B cell (primary cell): ENCODE measurements around the gene RFT1. TPM values are rescaled to one million over a fixed set of nuclear protein-coding genes. Genes with fewer than 3 reads are reported as not detected.

Experiments
- ATAC-seq: fragments of 200-7000 bp; cut with Tn5 transposase; one replicate; pipeline ENCODE4 v1.10.0; 2021; ENCODE audit warnings: low read depth, mild to moderate bottlenecking, moderate number of reproducible peaks, moderate library complexity
- CTCF ChIA-PET: fragments of 350-600 bp; sonication (Branson Sonifier 250); formaldehyde crosslinking; loops from one replicate; lab custom pipeline; 2021; ENCODE audit warnings: antibody characterized with exemption, inconsistent platforms; lab: Charles Lee
- POLR2A ChIA-PET: fragments of 350-600 bp; sonication (Branson Sonifier 250); formaldehyde crosslinking; loops from one replicate; lab custom pipeline; 2021; ENCODE audit warnings: antibody characterized with exemption; lab: Charles Lee
- DNase-seq: peaks from one replicate; pipeline ENCODE4 v3.0.0; 2013
- H2AFZ ChIP-seq: 2 replicates; pipeline ENCODE4 v1.6.1; 2012; ENCODE audit warnings: mild to moderate bottlenecking, low read depth, low read length; ENCODE audit not compliant: insufficient read depth, poor library complexity, severe bottlenecking
- H3K27ac ChIP-seq, 2 donors: 1 replicate in 1 of 2; 2 replicates in 1 of 2; pipeline ENCODE4 v1.5.1; 2012 to 2013; ENCODE audit warnings: low read length in 2 of 2, mild to moderate bottlenecking in 2 of 2, moderate library complexity in 1 of 2
- H3K27me3 ChIP-seq, 4 experiments: fragments of 200-600 bp in 1 of 4; sonication (generic) in 1 of 4; replicated peaks in 1 of 4; 1 replicate in 2 of 4; 2 replicates in 2 of 4; pipeline versions ENCODE4 v1.6.1 to v1.7.0; 2013 to 2016; ENCODE audit warnings: low read length in 3 of 4, mild to moderate bottlenecking in 2 of 4, mixed read lengths in 1 of 4, moderate library complexity in 1 of 4; ENCODE audit not compliant: insufficient read depth in 4 of 4, control insufficient read depth in 3 of 4; ENCODE audit errors: control extremely low read depth in 1 of 4
- H3K36me3 ChIP-seq, 2 experiments: replicated peaks in 1 of 2; 1 replicate in 1 of 2; 2 replicates in 1 of 2; pipeline versions ENCODE4 v1.6.1 to v1.7.1; 2013; ENCODE audit warnings: low read length in 1 of 2; ENCODE audit not compliant: insufficient read depth in 2 of 2, control insufficient read depth in 1 of 2; ENCODE audit errors: control extremely low read depth in 1 of 2, extremely low read depth in 1 of 2
- H3K4me1 ChIP-seq, 2 donors: fragments of 200-600 bp in 1 of 2; sonication (generic) in 1 of 2; 1 replicate in 1 of 2; 2 replicates in 1 of 2; pipeline versions ENCODE4 v1.5.1 to v1.6.1; 2013 to 2017; ENCODE audit warnings: low read length in 2 of 2; ENCODE audit not compliant: control insufficient read depth in 2 of 2, insufficient read depth in 2 of 2
- H3K4me2 ChIP-seq: replicated peaks from 2 replicates; pipeline ENCODE3; 2012; ENCODE audit warnings: mild to moderate bottlenecking, low read depth, low read length; ENCODE audit not compliant: poor library complexity, severe bottlenecking
- H3K4me3 ChIP-seq, 5 experiments: fragments of 200-600 bp in 1 of 5; sonication (generic) in 1 of 5; 1 replicate in 3 of 5; 2 replicates in 2 of 5; pipeline versions ENCODE4 v1.5.1 to v1.7.0; 2011 to 2016; ENCODE audit warnings: low read length in 4 of 5, mild to moderate bottlenecking in 4 of 5, low read depth in 2 of 5, control low read depth in 1 of 5, moderate library complexity in 1 of 5; ENCODE audit not compliant: insufficient read depth in 1 of 5; ENCODE audit errors: control extremely low read depth in 1 of 5, extremely low read depth in 1 of 5
- H3K79me2 ChIP-seq: fragments of 200-600 bp; sonication (generic); one replicate; pipeline ENCODE4 v1.6.0; 2016; ENCODE audit warnings: low read length; ENCODE audit not compliant: control insufficient read depth, insufficient read depth
- H3K9ac ChIP-seq: fragments of 200-600 bp; sonication (generic); 2 replicates; pipeline ENCODE4 v1.6.1; 2017; ENCODE audit warnings: mild to moderate bottlenecking, low read length, moderate library complexity
- H3K9me3 ChIP-seq, 3 donors: one replicate each; pipeline versions ENCODE4 v1.6.1 to v1.7.1; 2013; ENCODE audit warnings: low read length in 2 of 3; ENCODE audit not compliant: control insufficient read depth in 2 of 3, insufficient read depth in 1 of 3; ENCODE audit errors: control extremely low read depth in 1 of 3
- H4K20me1 ChIP-seq: 2 replicates; pipeline ENCODE4 v1.6.0; 2012; ENCODE audit warnings: mild to moderate bottlenecking, low read length; ENCODE audit not compliant: insufficient read depth, control insufficient read depth, poor library complexity, severe bottlenecking
- H3K27ac Mint-ChIP-seq: one replicate; pipeline ENCODE4 v1.8.0; 2021; ENCODE audit warnings: mixed read lengths
- H3K27me3 Mint-ChIP-seq: one replicate; pipeline ENCODE4 v1.8.0; 2021; ENCODE audit warnings: mixed read lengths
- H3K4me1 Mint-ChIP-seq: one replicate; pipeline ENCODE4 v1.8.0; 2021; ENCODE audit warnings: mixed read lengths
- H3K4me3 Mint-ChIP-seq: one replicate; pipeline ENCODE4 v1.8.0; 2021; ENCODE audit warnings: mixed read lengths
- H3K9me3 Mint-ChIP-seq: one replicate; pipeline ENCODE4 v1.8.0; 2022; ENCODE audit warnings: mixed read lengths; ENCODE audit not compliant: insufficient read depth
- CTCF ChIP-seq: fragments of 200-600 bp; IDR thresholded peaks from one replicate; pipeline ENCODE4 v1.8.0; 2022; ENCODE audit warnings: antibody characterized with exemption, mild to moderate bottlenecking
- EZH2 ChIP-seq: IDR thresholded peaks from 2 replicates; pipeline ENCODE4 v1.6.1; 2012; ENCODE audit warnings: borderline replicate concordance, low read depth, mild to moderate bottlenecking, moderate library complexity, low read length; ENCODE audit not compliant: insufficient read depth, poor library complexity, severe bottlenecking
- WGBS: methylation state at CpG from one replicate; pipeline ENCODE4 v1.1.5; 2013; ENCODE audit warnings: missing lambda C conversion rate; ENCODE audit not compliant: insufficient coverage; 5-methylcytosine and 5-hydroxymethylcytosine counted together
- intact Hi-C: fragments of 100-400 bp; cut with micrococcal nuclease; formaldehyde crosslinking; loops from one replicate; pipeline ENCODE4 v1.10.0; 2022
- polyA plus RNA-seq: library from polyadenylated mRNA; depleted of rRNA; stranded (reverse); fragments of >200 nt; gene quantifications from 2 replicates; pipeline ENCODE4 v1.2.3, GENCODE V29; 2012
- total RNA-seq, 2 donors: library from RNA; stranded (reverse); fragments of 120-200 nt in 1 of 2; gene quantifications; 1 replicate in 1 of 2; 2 replicates in 1 of 2; pipeline versions ENCODE4 v1.2.3 to v1.2.4, GENCODE V29; 2013 to 2022

Gene RFT1
- total and polyA plus RNA-seq, 2 donors (not counting 1 experiment from before 2014, with no cell fraction given): 12.1 to 28.9 TPM

GRCh38 chr3:53150247-53151085 is 20.2 kb upstream of the RFT1 start:
- Histone ChIP-seq H3K4me2 (no peak overlapping the region), H3K27ac (no peak overlapping the region), H3K79me2 (no peaks in the 10 kb centered on the region), H2AFZ (no peak overlapping the region), H3K9me3 (no peaks in the 10 kb centered on the region), H4K20me1 (no peaks in the 10 kb centered on the region), H3K4me3 (no peak overlapping the region), H3K27me3 (peaks cover 0 to 16% (median 4%) of the 10 kb centered on the region in 4 experiments), H3K36me3 (no peaks in the 10 kb centered on the region), H3K4me1 (no peaks in the 10 kb centered on the region), H3K9ac (no peak overlapping the region)
- TF ChIP-seq EZH2: no peak
- TF ChIP-seq CTCF: no peak
- no peaks in the 10 kb centered on the region for H3K4me1 Mint-ChIP-seq
- no peak overlapping the region for H3K27ac Mint-ChIP-seq
- 93% methylated on average over 7 of the region's 7 CpGs for WGBS
- CTCF ChIA-PET: interaction anchor here (1.6 kb wide), 1 partner anchor 46 kb away, joined by 4 read pairs; no protein-coding TSS in a partner anchor
- H3K4me3 Mint-ChIP-seq: no peak overlapping the region
- no peak for DNase-seq
- intact Hi-C loops: no loop called here
- H3K27me3 Mint-ChIP-seq: peaks cover 10% of the 10 kb centered on the region
- no peaks in the 10 kb centered on the region for H3K9me3 Mint-ChIP-seq
- no peak for ATAC-seq
- POLR2A ChIA-PET: no interaction called here

GRCh38 chr3:53149699-53150098 is 19.5 kb upstream of the RFT1 start:
- no peaks in the 10 kb centered on the region for H3K9me3 ChIP-seq
- no peak overlapping the region for H3K9ac ChIP-seq
- no peak for ATAC-seq
- H4K20me1 ChIP-seq: no peaks in the 10 kb centered on the region
- no peaks in the 10 kb centered on the region for H3K36me3 ChIP-seq
- Mint-ChIP-seq H3K4me3 (no peak overlapping the region), H3K9me3 (no peaks in the 10 kb centered on the region), H3K4me1 (no peaks in the 10 kb centered on the region), H3K27ac (no peak overlapping the region), H3K27me3 (peaks cover 10% of the 10 kb centered on the region)
- peaks cover 0 to 8% (median 0%) of the 10 kb centered on the region in 4 experiments for H3K27me3 ChIP-seq
- CTCF ChIA-PET: interaction anchor here (1.6 kb wide), 1 partner anchor 46 kb away, joined by 4 read pairs; no protein-coding TSS in a partner anchor
- no peak overlapping the region for H3K4me3 ChIP-seq
- H2AFZ ChIP-seq: no peak overlapping the region
- no peak overlapping the region for H3K27ac ChIP-seq
- H3K4me2 ChIP-seq: no peak overlapping the region
- no peak for DNase-seq
- intact Hi-C loops: no loop called here
- POLR2A ChIA-PET: no interaction called here
- no peaks in the 10 kb centered on the region for H3K79me2 ChIP-seq
- 92% methylated on average over 4 of the region's 4 CpGs for WGBS
- H3K4me1 ChIP-seq: no peaks in the 10 kb centered on the region
- TF ChIP-seq EZH2 (no peak), CTCF (no peak)
